GM23338 (cell line): ENCODE data around the gene GGPS1. TPM values are rescaled to one million over a fixed set of nuclear protein-coding genes. Genes with fewer than 3 reads are reported as not detected.
"Not testable (repeated sequence)": the region's sequence is repeated elsewhere in the genome, so short reads cannot be mapped to it uniquely, and the experiment has no call there.

Experiments used
- ATAC-seq: fragments of 200-7000 bp; cut with Tn5 transposase; 3 replicates; pipeline ENCODE4 v1.9.1; 2020
- DNase-seq: peaks from one replicate; pipeline ENCODE4 v3.0.0-alpha.2; 2015; ENCODE audit warnings: low spot score
- H2AFZ ChIP-seq: fragments of 200-600 bp; sonication (generic); 2 replicates; pipeline ENCODE4 v1.8.0; 2016; ENCODE audit warnings: antibody characterized with exemption, mild to moderate bottlenecking, moderate library complexity
- H3F3A ChIP-seq: fragments of 200-600 bp; sonication (generic); replicated peaks from 2 replicates; pipeline ENCODE4 v1.8.0; 2017; ENCODE audit warnings: antibody characterized with exemption, mixed run types, low read depth
- H3K27ac ChIP-seq: fragments of 200-600 bp; sonication (generic); 2 replicates; pipeline ENCODE4 v1.6.1; 2016; ENCODE audit warnings: low read depth
- H3K27me3 ChIP-seq: fragments of 200-600 bp; sonication (generic); 2 replicates; pipeline ENCODE4 v1.8.0; 2016; ENCODE audit warnings: mild to moderate bottlenecking, mixed run types, moderate library complexity; ENCODE audit not compliant: insufficient read depth
- H3K36me3 ChIP-seq: fragments of 200-600 bp; sonication (generic); 2 replicates; pipeline ENCODE4 v1.8.0; 2016; ENCODE audit warnings: mild to moderate bottlenecking; ENCODE audit not compliant: insufficient read depth
- H3K4me1 ChIP-seq: fragments of 200-600 bp; sonication (generic); 2 replicates; pipeline ENCODE4 v1.8.0; 2016; ENCODE audit warnings: mild to moderate bottlenecking, moderate library complexity; ENCODE audit not compliant: insufficient read depth
- H3K4me2 ChIP-seq: fragments of 200-600 bp; sonication (generic); 2 replicates; pipeline ENCODE4 v1.7.1; 2017; ENCODE audit warnings: mixed run types
- H3K4me3 ChIP-seq: fragments of 200-600 bp; sonication (generic); 2 replicates; pipeline ENCODE4 v1.6.1; 2016; ENCODE audit warnings: mixed run types
- H3K79me2 ChIP-seq: fragments of 200-600 bp; sonication (generic); replicated peaks from 2 replicates; pipeline ENCODE4 v1.8.0; 2017; ENCODE audit warnings: mild to moderate bottlenecking; ENCODE audit not compliant: insufficient read depth
- H3K9me2 ChIP-seq: fragments of 200-600 bp; sonication (generic); 2 replicates; pipeline ENCODE4 v1.8.0; 2017; ENCODE audit not compliant: insufficient read depth
- H4K20me1 ChIP-seq: fragments of 200-600 bp; sonication (generic); replicated peaks from 2 replicates; pipeline ENCODE4 v1.8.0; 2017; ENCODE audit warnings: mild to moderate bottlenecking; ENCODE audit not compliant: insufficient read depth
- H3K27ac Mint-ChIP-seq: 2 replicates; pipeline ENCODE4 v1.8.0; 2020; ENCODE audit warnings: inconsistent platforms, mild to moderate bottlenecking, moderate library complexity, mixed read lengths
- H3K27me3 Mint-ChIP-seq: 3 replicates; pipeline ENCODE4 v1.8.0; 2022; ENCODE audit warnings: low read depth, mild to moderate bottlenecking, moderate library complexity, mixed read lengths, inconsistent platforms; ENCODE audit not compliant: insufficient read depth, poor library complexity
- H3K36me3 Mint-ChIP-seq: 3 replicates; pipeline ENCODE4 v1.8.0; 2021; ENCODE audit warnings: low read depth, mild to moderate bottlenecking, inconsistent platforms, moderate library complexity, mixed read lengths
- H3K4me1 Mint-ChIP-seq: 3 replicates; pipeline ENCODE4 v1.8.0; 2020; ENCODE audit warnings: mild to moderate bottlenecking, inconsistent platforms, mixed read lengths
- H3K4me3 Mint-ChIP-seq: 3 replicates; pipeline ENCODE4 v1.8.0; 2021; ENCODE audit warnings: moderate library complexity, mild to moderate bottlenecking, inconsistent platforms, mixed read lengths
- H3K9me3 Mint-ChIP-seq: 3 replicates; pipeline ENCODE4 v1.8.0; 2020; ENCODE audit warnings: moderate library complexity, mild to moderate bottlenecking, inconsistent platforms, mixed read lengths
- CREB1 ChIP-seq: fragments of 250-450 bp; sonication (Bioruptor Pico); IDR thresholded peaks from 2 replicates; pipeline ENCODE4 v1.5.0; 2020; ENCODE audit warnings: low read depth, mild to moderate bottlenecking, moderate library complexity
- ETS1 ChIP-seq: IDR thresholded peaks from 2 replicates; pipeline ENCODE4 v1.6.1; 2016; ENCODE audit warnings: antibody characterized with exemption
- EZH2 ChIP-seq: fragments of 200-600 bp; sonication (generic); IDR thresholded peaks from one replicate; pipeline ENCODE4 v1.8.0; 2017; ENCODE audit warnings: antibody characterized with exemption, mild to moderate bottlenecking, low read depth; ENCODE audit not compliant: unreplicated experiment
- EZH2phosphoT487 ChIP-seq: fragments of 200-600 bp; sonication (generic); IDR thresholded peaks from one replicate; pipeline ENCODE4 v1.8.1; 2018; ENCODE audit warnings: antibody characterized with exemption; ENCODE audit not compliant: unreplicated experiment
- JUNB ChIP-seq: IDR thresholded peaks from one replicate; pipeline ENCODE4 v1.6.1; 2016; ENCODE audit warnings: antibody characterized with exemption; ENCODE audit not compliant: unreplicated experiment
- NANOG ChIP-seq: IDR thresholded peaks from 2 replicates; pipeline ENCODE4 v1.6.1; 2016; ENCODE audit warnings: antibody characterized with exemption, borderline replicate concordance
- REST ChIP-seq: IDR thresholded peaks from one replicate; pipeline ENCODE4 v1.6.1; 2018; ENCODE audit warnings: antibody characterized with exemption; ENCODE audit not compliant: unreplicated experiment
- STAT1 ChIP-seq: IDR thresholded peaks from one replicate; pipeline ENCODE4 v1.6.1; 2016; ENCODE audit warnings: antibody characterized with exemption; ENCODE audit not compliant: unreplicated experiment
- ZNF114 ChIP-seq: fragments of 250-450 bp; sonication (Bioruptor Pico); IDR thresholded peaks from 2 replicates; pipeline ENCODE4 v1.5.0; 2020; ENCODE audit warnings: mild to moderate bottlenecking, moderate library complexity
- polyA plus RNA-seq: library from polyadenylated mRNA; unstranded; fragments of >200 nt; fragmentation: Nextera tagmentation; extraction: Ambion mirVana; gene quantifications from 2 replicates; pipeline ENCODE4 v1.2.1, GENCODE V29; 2016
- total RNA-seq: library from RNA; depleted of rRNA; stranded (reverse); fragments of >200 nt; shearing (Covaris generic); gene quantifications from 2 replicates; pipeline ENCODE4 v1.2.3, GENCODE V29; 2014

GGPS1 gene
- total and polyA plus RNA-seq, 2 experiments from 2014 or later: 33.9 to 56.8 TPM

GRCh38 chr1:235280467-235280866, 47.9 kb upstream of the GGPS1 start (continued):
- TF ChIP-seq EZH2phosphoT487 (no peak), ETS1 (no peak), CREB1 (CRISPR knock-in tag) (no peak), JUNB (no peak), STAT1 (no peak), ZNF114 (CRISPR knock-in tag) (no peak), NANOG (no peak), REST (no peak), EZH2 (no peak)

- H3F3A ChIP-seq, H2AFZ ChIP-seq, H3K9me2 ChIP-seq, H3K36me3 Mint-ChIP-seq, H3K9me3 Mint-ChIP-seq, H3K4me3 ChIP-seq, ATAC-seq, H3K27ac Mint-ChIP-seq, H3K4me2 ChIP-seq, H3K27me3 ChIP-seq, DNase-seq, H3K27me3 Mint-ChIP-seq, H3K27ac ChIP-seq, H3K4me3 Mint-ChIP-seq, H3K36me3 ChIP-seq: not testable (repeated sequence)
- H3K4me1 Mint-ChIP-seq: peaks cover 58% of the 10 kb centered on the region
- H3K4me1 ChIP-seq: peaks cover 67% of the 10 kb centered on the region
- H4K20me1 ChIP-seq: peaks cover 50% of the 10 kb centered on the region
- peaks cover 100% of the 10 kb centered on the region for H3K79me2 ChIP-seq
Measured at GRCh38 chr1:235283636-235284035, 44.7 kb upstream of the GGPS1 start.

- no peak overlapping the region for H3K27ac ChIP-seq
- H4K20me1 ChIP-seq: peaks cover 56% of the 10 kb centered on the region
- ATAC-seq (no peak), DNase-seq (no peak)
- H3K27me3 ChIP-seq: no peaks in the 10 kb centered on the region
- no peak overlapping the region for H3K4me2 ChIP-seq
- Mint-ChIP-seq H3K4me3 (no peak overlapping the region), H3K36me3 (no peaks in the 10 kb centered on the region), H3K27me3 (peaks cover 5% of the 10 kb centered on the region), H3K4me1 (peaks cover 56% of the 10 kb centered on the region), H3K27ac (no peak overlapping the region), H3K9me3 (no peaks in the 10 kb centered on the region)
- no peaks in the 10 kb centered on the region for H3F3A ChIP-seq
- H3K79me2 ChIP-seq: peaks cover 100% of the 10 kb centered on the region
- peaks cover 60% of the 10 kb centered on the region for H3K4me1 ChIP-seq
- no peak overlapping the region for H2AFZ ChIP-seq
- no peaks in the 10 kb centered on the region for H3K9me2 ChIP-seq
- H3K36me3 ChIP-seq: no peaks in the 10 kb centered on the region
- H3K4me3 ChIP-seq: no peak overlapping the region
- TF ChIP-seq REST (no peak), ZNF114 (CRISPR knock-in tag) (no peak), EZH2phosphoT487 (no peak), ETS1 (no peak)
Measured at GRCh38 chr1:235284231-235284769, 44.1 kb upstream of the GGPS1 start.
